A673 (cell line): ENCODE measurements around the gene AMPH.
"Not testable (repeated sequence)": the region's sequence is repeated elsewhere in the genome, so short reads cannot be mapped to it uniquely, and the experiment has no call there.

ENCODE experiments used
- EZH2 ChIP-seq: fragments of 200-600 bp; sonication (generic); IDR thresholded peaks from 2 replicates; pipeline ENCODE4 v1.6.1; 2017; ENCODE audit warnings: borderline replicate concordance, low read depth, mild to moderate bottlenecking, mixed read lengths, antibody characterized with exemption, low read length; ENCODE audit not compliant: poor library complexity, severe bottlenecking
- TF ChIP-seq, protein P1 (sequence below): fragments of 300-800, 200-600 bp; sonication (generic); conservative IDR thresholded peaks from 2 replicates; pipeline ENCODE4 v1.5.1; 2017; ENCODE audit warnings: low read depth, mild to moderate bottlenecking, antibody characterized with exemption, low read length, moderate library complexity, mixed read lengths

DNA sequence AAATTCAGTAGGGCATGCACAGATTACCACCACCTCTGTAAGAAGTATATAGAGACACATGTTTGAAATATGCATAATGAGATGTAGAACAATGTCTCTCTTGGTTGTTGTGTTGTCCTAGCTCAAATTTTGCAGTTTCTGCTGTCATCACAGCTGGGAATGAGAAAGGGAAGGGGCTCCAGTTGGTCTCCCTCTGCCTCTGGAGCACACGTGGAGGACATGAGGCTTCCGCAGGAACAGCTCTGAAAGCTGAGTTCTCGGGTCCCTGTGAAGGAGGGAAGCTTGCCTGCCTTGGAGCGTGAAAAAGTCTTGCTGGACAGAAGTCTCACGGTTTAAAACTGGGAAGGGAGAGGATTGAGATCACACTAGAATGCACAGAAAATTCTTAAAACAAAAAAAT lies 289.0 kb downstream of the AMPH start:
- TF ChIP-seq, protein P1, sequence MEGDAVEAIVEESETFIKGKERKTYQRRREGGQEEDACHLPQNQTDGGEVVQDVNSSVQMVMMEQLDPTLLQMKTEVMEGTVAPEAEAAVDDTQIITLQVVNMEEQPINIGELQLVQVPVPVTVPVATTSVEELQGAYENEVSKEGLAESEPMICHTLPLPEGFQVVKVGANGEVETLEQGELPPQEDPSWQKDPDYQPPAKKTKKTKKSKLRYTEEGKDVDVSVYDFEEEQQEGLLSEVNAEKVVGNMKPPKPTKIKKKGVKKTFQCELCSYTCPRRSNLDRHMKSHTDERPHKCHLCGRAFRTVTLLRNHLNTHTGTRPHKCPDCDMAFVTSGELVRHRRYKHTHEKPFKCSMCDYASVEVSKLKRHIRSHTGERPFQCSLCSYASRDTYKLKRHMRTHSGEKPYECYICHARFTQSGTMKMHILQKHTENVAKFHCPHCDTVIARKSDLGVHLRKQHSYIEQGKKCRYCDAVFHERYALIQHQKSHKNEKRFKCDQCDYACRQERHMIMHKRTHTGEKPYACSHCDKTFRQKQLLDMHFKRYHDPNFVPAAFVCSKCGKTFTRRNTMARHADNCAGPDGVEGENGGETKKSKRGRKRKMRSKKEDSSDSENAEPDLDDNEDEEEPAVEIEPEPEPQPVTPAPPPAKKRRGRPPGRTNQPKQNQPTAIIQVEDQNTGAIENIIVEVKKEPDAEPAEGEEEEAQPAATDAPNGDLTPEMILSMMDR: not testable (repeated sequence)
- TF ChIP-seq EZH2: not testable (repeated sequence)
